Stimulated activated CD4-positive, alpha-beta T cell treated with anti-CD3 and anti-CD28 coated beads, Interleukin-15, amount 100 ng/mL, for 48 hours (primary cell): Measurements from ENCODE around the gene EPHA3.
"Not testable (repeated sequence)": the region's sequence is repeated elsewhere in the genome, so short reads cannot be mapped to it uniquely, and the experiment has no call there.

Experiments used
- DNase-seq, 2 donors: peaks; one replicate each; pipeline ENCODE4 v3.0.0-alpha.2; 2020; ENCODE audit warnings: low read depth in 2 of 2

EPHA3 gene

GRCh38 chr3:89280822-89281365 is 173.5 kb downstream of the EPHA3 start:
- DNase-seq = no peak

- no peak for DNase-seq
Measured at GRCh38 chr3:89287902-89288508, 180.6 kb downstream of the EPHA3 start.

- no peak for DNase-seq
Measured at GRCh38 chr3:89289574-89290190, 182.3 kb downstream of the EPHA3 start.

GRCh38 chr3:89297199-89297598 is 189.8 kb downstream of the EPHA3 start:
- DNase-seq = no peak

GRCh38 chr3:89300526-89300925 is 193.1 kb downstream of the EPHA3 start:
- DNase-seq = no peak

GRCh38 chr3:89300981-89301380 is 193.6 kb downstream of the EPHA3 start:
- DNase-seq = no peak

- no peak for DNase-seq
Measured at GRCh38 chr3:89303701-89304100, 196.3 kb downstream of the EPHA3 start.

GRCh38 chr3:89306540-89306939 is 199.1 kb downstream of the EPHA3 start:
- no peak for DNase-seq

GRCh38 chr3:89311581-89311980 is 204.2 kb downstream of the EPHA3 start:
- no peak for DNase-seq

- DNase-seq = no peak
Measured at GRCh38 chr3:89312141-89312540, 204.7 kb downstream of the EPHA3 start.

GRCh38 chr3:89314454-89315098 is 207.2 kb downstream of the EPHA3 start:
- no peak for DNase-seq

- no peak for DNase-seq
Measured at GRCh38 chr3:89315750-89316470, 208.5 kb downstream of the EPHA3 start.

- DNase-seq = no peak
Measured at GRCh38 chr3:89320186-89320585, 212.8 kb downstream of the EPHA3 start.

GRCh38 chr3:89326997-89327396 is 219.6 kb downstream of the EPHA3 start:
- DNase-seq = no peak

GRCh38 chr3:89332386-89332785 is 225.0 kb downstream of the EPHA3 start:
- DNase-seq = no peak

GRCh38 chr3:89332793-89333192 is 225.4 kb downstream of the EPHA3 start:
- DNase-seq = no peak

GRCh38 chr3:89335693-89336092 is 228.3 kb downstream of the EPHA3 start:
- DNase-seq = no peak

GRCh38 chr3:89340408-89340807 is 233.0 kb downstream of the EPHA3 start:
- DNase-seq = no peak

- no peak for DNase-seq
Measured at GRCh38 chr3:89344076-89344475, 236.7 kb downstream of the EPHA3 start.

- not testable (repeated sequence) for DNase-seq
Measured at GRCh38 chr3:89350935-89351334, 243.5 kb downstream of the EPHA3 start.

GRCh38 chr3:89353465-89353864 is 246.0 kb downstream of the EPHA3 start:
- no peak for DNase-seq

GRCh38 chr3:89358281-89358680 is 250.9 kb downstream of the EPHA3 start:
- DNase-seq = no peak
